RWPE2 (cell line): ENCODE data around the gene LETMD1.
"Not testable (repeated sequence)": the region's sequence is repeated elsewhere in the genome, so short reads cannot be mapped to it uniquely, and the experiment has no call there.

Experiments used
- ATAC-seq: fragments of 200-7000 bp; cut with Tn5 transposase; 3 replicates; pipeline ENCODE4 v1.9.1; 2021; ENCODE audit warnings: low read depth
- DNase-seq: peaks from one replicate; pipeline ENCODE4 v3.0.0-alpha.2; 2020; ENCODE audit warnings: low spot score
- H3K27ac ChIP-seq: fragments of 450-650 bp; 2 replicates; pipeline ENCODE4 v1.5.1; 2017; ENCODE audit warnings: mild to moderate bottlenecking; ENCODE audit not compliant: poor library complexity, severe bottlenecking
- H3K27me3 ChIP-seq: fragments of 250-450 bp; sonication (Bioruptor Pico); 2 replicates; pipeline ENCODE4 v1.5.1; 2021; ENCODE audit warnings: mild to moderate bottlenecking, moderate library complexity; ENCODE audit not compliant: insufficient read depth, poor library complexity, severe bottlenecking
- H3K36me3 ChIP-seq: fragments of 250-450 bp; sonication (Bioruptor Pico); 2 replicates; pipeline ENCODE4 v1.5.1; 2020; ENCODE audit warnings: low read depth, mild to moderate bottlenecking, moderate library complexity
- H3K4me1 ChIP-seq: fragments of 250-450 bp; sonication (Bioruptor Pico); 2 replicates; pipeline ENCODE4 v1.5.1; 2021; ENCODE audit warnings: mild to moderate bottlenecking, moderate library complexity; ENCODE audit not compliant: insufficient read depth, poor library complexity, severe bottlenecking
- H3K4me3 ChIP-seq: fragments of 250-450 bp; sonication (Bioruptor Pico); 2 replicates; pipeline ENCODE4 v1.5.1; 2021; ENCODE audit warnings: mild to moderate bottlenecking, moderate library complexity; ENCODE audit not compliant: severe bottlenecking
- H3K9me3 ChIP-seq: fragments of 250-450 bp; sonication (Bioruptor Pico); 2 replicates; pipeline ENCODE4 v1.5.1; 2021; ENCODE audit warnings: mild to moderate bottlenecking, moderate library complexity; ENCODE audit not compliant: severe bottlenecking
- CTCF ChIP-seq: fragments of 450-650 bp; IDR thresholded peaks from one replicate; pipeline ENCODE4 v1.5.1; 2017; ENCODE audit warnings: mild to moderate bottlenecking, moderate library complexity; ENCODE audit not compliant: poor library complexity, severe bottlenecking

LETMD1 gene

GRCh38 chr12:51070004-51070403, 21.9 kb downstream of the LETMD1 start:
- no peaks in the 10 kb centered on the region for H3K9me3 ChIP-seq
- H3K4me3 ChIP-seq, result no peak overlapping the region
- H3K36me3 ChIP-seq, result peaks cover 73% of the 10 kb centered on the region
- TF ChIP-seq CTCF, result no peak
- DNase-seq (no peak), ATAC-seq (peak; percentile 90)
- peak overlapping the region; percentile 33 for H3K27ac ChIP-seq
- peaks cover 11% of the 10 kb centered on the region for H3K4me1 ChIP-seq
- no peaks in the 10 kb centered on the region for H3K27me3 ChIP-seq

GRCh38 chr12:51071663-51072062, 23.5 kb downstream of the LETMD1 start:
- DNase-seq (no peak), ATAC-seq (no peak)
- TF ChIP-seq CTCF, result no peak
- peaks cover 59% of the 10 kb centered on the region for H3K36me3 ChIP-seq
- H3K27ac ChIP-seq, result no peak overlapping the region
- no peak overlapping the region for H3K4me3 ChIP-seq
- H3K4me1 ChIP-seq, result peaks cover 11% of the 10 kb centered on the region
- H3K9me3 ChIP-seq, result no peaks in the 10 kb centered on the region
- H3K27me3 ChIP-seq, result no peaks in the 10 kb centered on the region

- Histone ChIP-seq H3K9me3 (no peaks in the 10 kb centered on the region), H3K4me3 (no peak overlapping the region), H3K36me3 (peaks cover 34% of the 10 kb centered on the region), H3K4me1 (peaks cover 2% of the 10 kb centered on the region), H3K27ac (no peak overlapping the region), H3K27me3 (no peaks in the 10 kb centered on the region)
- no peak for TF ChIP-seq CTCF
- no peak for ATAC-seq
- no peak for DNase-seq
Observed at GRCh38 chr12:51075390-51075789, 27.3 kb downstream of the LETMD1 start.

GRCh38 chr12:51076236-51076930, 28.3 kb downstream of the LETMD1 start:
- DNase-seq (no peak), ATAC-seq (no peak)
- H3K4me1 ChIP-seq, result no peaks in the 10 kb centered on the region
- H3K36me3 ChIP-seq, result peaks cover 28% of the 10 kb centered on the region
- no peaks in the 10 kb centered on the region for H3K9me3 ChIP-seq
- TF ChIP-seq CTCF, result no peak
- no peaks in the 10 kb centered on the region for H3K27me3 ChIP-seq
- H3K27ac ChIP-seq, result no peak overlapping the region
- H3K4me3 ChIP-seq, result no peak overlapping the region

- peaks cover 4% of the 10 kb centered on the region for H3K4me1 ChIP-seq
- H3K4me3 ChIP-seq, result no peak overlapping the region
- no peaks in the 10 kb centered on the region for H3K9me3 ChIP-seq
- no peak for DNase-seq
- no peak for TF ChIP-seq CTCF
- H3K27ac ChIP-seq, result no peak overlapping the region
- ATAC-seq, result no peak
- H3K36me3 ChIP-seq, result peaks cover 18% of the 10 kb centered on the region
- no peaks in the 10 kb centered on the region for H3K27me3 ChIP-seq
Observed at GRCh38 chr12:51077930-51078329, 29.8 kb downstream of the LETMD1 start.

- not testable (repeated sequence) for H3K27me3 ChIP-seq, DNase-seq, H3K27ac ChIP-seq, H3K4me1 ChIP-seq, H3K9me3 ChIP-seq, ATAC-seq, H3K4me3 ChIP-seq
- peaks cover 14% of the 10 kb centered on the region for H3K36me3 ChIP-seq
Observed at GRCh38 chr12:51078346-51078745, 30.2 kb downstream of the LETMD1 start.

- H3K27ac ChIP-seq, ATAC-seq: not testable (repeated sequence)
- peaks cover 11% of the 10 kb centered on the region for H3K36me3 ChIP-seq
Observed at GRCh38 chr12:51078866-51079265, 30.7 kb downstream of the LETMD1 start.

More at GRCh38 chr12:51078866-51079265, 30.7 kb downstream of the LETMD1 start:
- H3K27me3 ChIP-seq, H3K9me3 ChIP-seq, H3K4me3 ChIP-seq, DNase-seq, H3K4me1 ChIP-seq: not testable (repeated sequence)
